Ishikawa (cell line): Measurements from ENCODE around the gene SPRTN.

ENCODE experiments used
- TAF1 ChIP-seq: IDR thresholded peaks from 2 replicates; pipeline ENCODE4 v1.6.1; 2012; ENCODE audit warnings: low read depth, mild to moderate bottlenecking
- TEAD4 ChIP-seq: IDR thresholded peaks from 2 replicates; pipeline ENCODE4 v1.6.1; 2012
- TF ChIP-seq, protein P1 (sequence below): IDR thresholded peaks from 2 replicates; pipeline ENCODE4 v1.6.1; 2012

DNA sequence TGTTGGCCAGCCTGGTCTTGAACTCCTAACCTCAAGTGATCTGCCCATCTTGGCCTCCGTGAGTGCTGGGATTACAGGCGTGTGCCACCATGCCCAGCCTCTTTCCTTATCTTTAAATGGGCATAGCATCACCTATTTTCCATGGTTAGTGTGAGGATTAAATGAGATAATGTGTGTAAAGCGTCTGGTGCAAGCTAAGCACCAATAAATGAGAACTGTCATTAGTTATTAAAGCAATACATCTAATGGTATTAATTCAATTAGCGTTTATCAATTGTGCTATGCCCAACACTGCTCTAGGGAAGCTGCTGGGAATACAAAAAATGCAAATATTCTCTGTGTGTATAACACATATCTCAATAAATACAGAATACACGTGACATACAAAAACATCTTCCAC, 10.5 kb upstream of the SPRTN start:
- TF ChIP-seq TEAD4 (no peak), TAF1 (no peak)
- TF ChIP-seq, protein P1, sequence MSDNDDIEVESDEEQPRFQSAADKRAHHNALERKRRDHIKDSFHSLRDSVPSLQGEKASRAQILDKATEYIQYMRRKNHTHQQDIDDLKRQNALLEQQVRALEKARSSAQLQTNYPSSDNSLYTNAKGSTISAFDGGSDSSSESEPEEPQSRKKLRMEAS, result no peak
